Fibroblast of lung (primary cell): ENCODE results near the gene TMEM33.

Source experiments
- EZH2 ChIP-seq: IDR thresholded peaks from 2 replicates; pipeline ENCODE4 v1.5.1; 2012; ENCODE audit warnings: low read length, control low read depth, mild to moderate bottlenecking; ENCODE audit errors: missing control alignments
- TF ChIP-seq, protein P1 (sequence below), 2 donors: IDR thresholded peaks in 1 of 2; conservative IDR thresholded peaks in 1 of 2; 1 replicate in 1 of 2; 2 replicates in 1 of 2; pipeline ENCODE4 v1.5.1; 2011 to 2012; ENCODE audit warnings: low read length in 2 of 2, control low read depth in 1 of 2, inconsistent platforms in 1 of 2, low read depth in 1 of 2, mild to moderate bottlenecking in 1 of 2

GRCh38 chr4:41913509-41913908, 21.7 kb upstream of the TMEM33 start:
- no peak for TF ChIP-seq EZH2
- TF ChIP-seq, protein P1, sequence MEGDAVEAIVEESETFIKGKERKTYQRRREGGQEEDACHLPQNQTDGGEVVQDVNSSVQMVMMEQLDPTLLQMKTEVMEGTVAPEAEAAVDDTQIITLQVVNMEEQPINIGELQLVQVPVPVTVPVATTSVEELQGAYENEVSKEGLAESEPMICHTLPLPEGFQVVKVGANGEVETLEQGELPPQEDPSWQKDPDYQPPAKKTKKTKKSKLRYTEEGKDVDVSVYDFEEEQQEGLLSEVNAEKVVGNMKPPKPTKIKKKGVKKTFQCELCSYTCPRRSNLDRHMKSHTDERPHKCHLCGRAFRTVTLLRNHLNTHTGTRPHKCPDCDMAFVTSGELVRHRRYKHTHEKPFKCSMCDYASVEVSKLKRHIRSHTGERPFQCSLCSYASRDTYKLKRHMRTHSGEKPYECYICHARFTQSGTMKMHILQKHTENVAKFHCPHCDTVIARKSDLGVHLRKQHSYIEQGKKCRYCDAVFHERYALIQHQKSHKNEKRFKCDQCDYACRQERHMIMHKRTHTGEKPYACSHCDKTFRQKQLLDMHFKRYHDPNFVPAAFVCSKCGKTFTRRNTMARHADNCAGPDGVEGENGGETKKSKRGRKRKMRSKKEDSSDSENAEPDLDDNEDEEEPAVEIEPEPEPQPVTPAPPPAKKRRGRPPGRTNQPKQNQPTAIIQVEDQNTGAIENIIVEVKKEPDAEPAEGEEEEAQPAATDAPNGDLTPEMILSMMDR (conservative IDR thresholded peaks at IDR 0.05 in 1 of 2, IDR thresholded peaks at IDR 0.05 in 1 of 2; ENCODE audit: low read depth in 1 of 2, low read length in 2 of 2) = no peak
